Gastrocnemius medialis (tissue), 4 donors: ENCODE measurements around the gene ADGRD2. TPM values are rescaled to one million over a fixed set of nuclear protein-coding genes. Genes with fewer than 3 reads are reported as not detected.

Experiments used
- ATAC-seq, 2 donors: fragments of 150-250 bp; one replicate each; pipeline ENCODE4 v1.9.1; 2016
- DNase-seq, 2 donors: peaks; one replicate each; pipeline ENCODE4 v3.0.0-alpha.2; 2019
- H3K27ac ChIP-seq, 4 donors: fragments of 200-600 bp; sonication (generic); 1 replicate in 1 of 4; 2 replicates in 3 of 4; pipeline ENCODE4 v1.5.1; 2016 to 2018; ENCODE audit warnings: mild to moderate bottlenecking in 2 of 4, moderate library complexity in 1 of 4
- H3K27me3 ChIP-seq, 3 donors: fragments of 200-600 bp; sonication (generic) in 2 of 3; 1 replicate in 1 of 3; 2 replicates in 2 of 3; pipeline versions ENCODE4 v1.5.1 to v1.6.0; 2016 to 2019; ENCODE audit warnings: mild to moderate bottlenecking in 1 of 3, moderate library complexity in 1 of 3
- H3K36me3 ChIP-seq, 2 donors: fragments of 200-600 bp; sonication (generic) in 1 of 2; one replicate each; pipeline ENCODE4 v1.5.1; 2017 to 2018
- H3K4me1 ChIP-seq, 2 donors: fragments of 200-600 bp; sonication (generic) in 1 of 2; one replicate each; pipeline ENCODE4 v1.5.1; 2016 to 2017; ENCODE audit warnings: mild to moderate bottlenecking in 2 of 2
- H3K4me3 ChIP-seq, 4 donors: fragments of 200-600 bp; sonication (generic) in 3 of 4; 1 replicate in 1 of 4; 2 replicates in 3 of 4; pipeline ENCODE4 v1.5.1; 2016 to 2019; ENCODE audit warnings: mild to moderate bottlenecking in 2 of 4
- H3K9me3 ChIP-seq, 3 donors: fragments of 200-600 bp; sonication (generic) in 2 of 3; 1 replicate in 1 of 3; 2 replicates in 2 of 3; pipeline ENCODE4 v1.5.1; 2016 to 2019
- POLR2A ChIP-seq, 2 donors: fragments of 450-650 bp; IDR thresholded peaks; one replicate each; pipeline ENCODE4 v1.6.1; 2017; ENCODE audit warnings: antibody characterized with exemption in 2 of 2, mild to moderate bottlenecking in 2 of 2, moderate library complexity in 2 of 2
- in situ Hi-C, 4 donors: fragments of 200-750 bp; cut with MboI; loops; one replicate each; pipeline versions ENCODE4 v1.15.0 to v1.8.0; 2017; ENCODE audit warnings: low sequenced_read_pairs in 4 of 4
- intact Hi-C: fragments of 100-400 bp; cut with DNase I; formaldehyde crosslinking; loops from one replicate; pipeline ENCODE4 v1.15.1; 2023; ENCODE audit warnings: low total_unique reads
- total RNA-seq, 4 donors: library from RNA; depleted of rRNA; stranded (reverse); fragments of >200 nt; gene quantifications; one replicate each; pipeline versions ENCODE4 v1.1.0 to v1.2.3, GENCODE V29; 2016
- TF ChIP-seq, protein P1 (sequence below), 5 experiments: fragments of 450-650 bp in 3 of 5; fragments of 200-600 bp in 2 of 5; sonication (generic) in 2 of 5; IDR thresholded peaks in 4 of 5; conservative IDR thresholded peaks in 1 of 5; 1 replicate in 4 of 5; 2 replicates in 1 of 5; pipeline ENCODE4 v1.5.1; 2016 to 2019; ENCODE audit warnings: antibody characterized with exemption in 5 of 5, mild to moderate bottlenecking in 3 of 5, moderate library complexity in 3 of 5

ADGRD2 gene
- total RNA-seq, 4 donors from 2014 or later: not detected

DNA sequence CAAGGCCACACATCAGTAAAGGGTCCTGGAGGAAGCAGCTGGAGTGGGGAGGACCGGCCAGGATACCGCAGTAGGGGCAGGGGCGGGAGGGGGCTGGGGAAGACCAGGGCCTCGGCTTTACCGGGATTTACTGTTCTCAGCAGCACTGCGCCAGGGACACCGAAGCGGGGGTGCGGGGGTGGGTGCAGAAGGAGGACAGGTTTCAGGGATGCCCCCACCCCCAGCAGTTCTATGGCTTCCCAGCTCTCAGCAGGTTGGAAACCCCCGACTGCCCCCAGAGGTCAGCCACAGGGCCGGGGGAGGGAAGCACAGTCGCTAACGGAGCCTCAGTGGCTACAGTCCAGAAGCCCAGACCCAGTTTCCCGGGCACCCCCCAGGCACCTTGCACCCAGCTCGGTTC lies 35.7 kb downstream of the ADGRD2 start:
- no peaks in the 10 kb centered on the region for H3K36me3 ChIP-seq
- DNase-seq: no peak
- TF ChIP-seq POLR2A (IDR thresholded peaks at IDR 0.05): no peak
- TF ChIP-seq, protein P1, sequence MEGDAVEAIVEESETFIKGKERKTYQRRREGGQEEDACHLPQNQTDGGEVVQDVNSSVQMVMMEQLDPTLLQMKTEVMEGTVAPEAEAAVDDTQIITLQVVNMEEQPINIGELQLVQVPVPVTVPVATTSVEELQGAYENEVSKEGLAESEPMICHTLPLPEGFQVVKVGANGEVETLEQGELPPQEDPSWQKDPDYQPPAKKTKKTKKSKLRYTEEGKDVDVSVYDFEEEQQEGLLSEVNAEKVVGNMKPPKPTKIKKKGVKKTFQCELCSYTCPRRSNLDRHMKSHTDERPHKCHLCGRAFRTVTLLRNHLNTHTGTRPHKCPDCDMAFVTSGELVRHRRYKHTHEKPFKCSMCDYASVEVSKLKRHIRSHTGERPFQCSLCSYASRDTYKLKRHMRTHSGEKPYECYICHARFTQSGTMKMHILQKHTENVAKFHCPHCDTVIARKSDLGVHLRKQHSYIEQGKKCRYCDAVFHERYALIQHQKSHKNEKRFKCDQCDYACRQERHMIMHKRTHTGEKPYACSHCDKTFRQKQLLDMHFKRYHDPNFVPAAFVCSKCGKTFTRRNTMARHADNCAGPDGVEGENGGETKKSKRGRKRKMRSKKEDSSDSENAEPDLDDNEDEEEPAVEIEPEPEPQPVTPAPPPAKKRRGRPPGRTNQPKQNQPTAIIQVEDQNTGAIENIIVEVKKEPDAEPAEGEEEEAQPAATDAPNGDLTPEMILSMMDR (IDR thresholded peaks at IDR 0.05 in 4 of 5, conservative IDR thresholded peaks at IDR 0.05 in 1 of 5): no peak
- H3K27ac ChIP-seq: no peak overlapping the region
- ATAC-seq: no peak
- peaks cover 20 to 34% (median 29%) of the 10 kb centered on the region in 3 donors for H3K27me3 ChIP-seq
- H3K4me1 ChIP-seq: no peaks in the 10 kb centered on the region
- intact Hi-C loops: no loop called here
- no peaks in the 10 kb centered on the region for H3K9me3 ChIP-seq
- H3K4me3 ChIP-seq: no peak overlapping the region
- in situ Hi-C loops: no loop called here

DNA sequence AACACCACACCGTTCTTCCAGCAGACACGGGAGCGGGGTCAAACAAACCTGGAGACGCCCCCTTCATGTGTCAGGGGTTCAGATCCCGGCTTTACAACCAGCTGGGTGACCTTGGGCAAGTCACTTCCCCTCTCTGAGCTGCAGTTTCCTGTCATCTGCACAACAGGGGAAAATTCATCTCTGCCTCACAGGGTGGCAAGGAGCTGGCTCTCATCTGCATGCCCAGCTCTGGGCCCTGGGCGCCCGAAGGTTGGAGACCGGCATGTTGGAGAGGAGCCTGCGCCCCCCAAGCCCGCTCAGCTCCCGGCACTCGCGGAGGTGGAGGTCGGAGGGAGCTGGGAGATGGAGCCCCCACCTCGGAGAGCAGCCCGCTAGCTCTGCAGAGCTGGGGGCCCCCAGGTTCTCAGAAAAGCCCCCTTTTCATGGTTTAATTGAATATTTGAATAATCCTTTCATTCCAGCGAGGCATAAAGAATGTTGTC lies 36.6 kb downstream of the ADGRD2 start:
- in situ Hi-C loops (no loop called here), intact Hi-C loops (no loop called here)
- H3K4me3 ChIP-seq: no peak overlapping the region
- no peaks in the 10 kb centered on the region for H3K4me1 ChIP-seq
- ATAC-seq (no peak), DNase-seq (no peak)
- H3K9me3 ChIP-seq: no peaks in the 10 kb centered on the region
- H3K27me3 ChIP-seq: peaks cover 20 to 32% (median 29%) of the 10 kb centered on the region in 3 donors
- H3K27ac ChIP-seq: no peak overlapping the region
- no peaks in the 10 kb centered on the region for H3K36me3 ChIP-seq
- TF ChIP-seq, protein P1 (IDR thresholded peaks at IDR 0.05 in 4 of 5, conservative IDR thresholded peaks at IDR 0.05 in 1 of 5): no peak
- no peak for TF ChIP-seq POLR2A (IDR thresholded peaks at IDR 0.05)

DNA sequence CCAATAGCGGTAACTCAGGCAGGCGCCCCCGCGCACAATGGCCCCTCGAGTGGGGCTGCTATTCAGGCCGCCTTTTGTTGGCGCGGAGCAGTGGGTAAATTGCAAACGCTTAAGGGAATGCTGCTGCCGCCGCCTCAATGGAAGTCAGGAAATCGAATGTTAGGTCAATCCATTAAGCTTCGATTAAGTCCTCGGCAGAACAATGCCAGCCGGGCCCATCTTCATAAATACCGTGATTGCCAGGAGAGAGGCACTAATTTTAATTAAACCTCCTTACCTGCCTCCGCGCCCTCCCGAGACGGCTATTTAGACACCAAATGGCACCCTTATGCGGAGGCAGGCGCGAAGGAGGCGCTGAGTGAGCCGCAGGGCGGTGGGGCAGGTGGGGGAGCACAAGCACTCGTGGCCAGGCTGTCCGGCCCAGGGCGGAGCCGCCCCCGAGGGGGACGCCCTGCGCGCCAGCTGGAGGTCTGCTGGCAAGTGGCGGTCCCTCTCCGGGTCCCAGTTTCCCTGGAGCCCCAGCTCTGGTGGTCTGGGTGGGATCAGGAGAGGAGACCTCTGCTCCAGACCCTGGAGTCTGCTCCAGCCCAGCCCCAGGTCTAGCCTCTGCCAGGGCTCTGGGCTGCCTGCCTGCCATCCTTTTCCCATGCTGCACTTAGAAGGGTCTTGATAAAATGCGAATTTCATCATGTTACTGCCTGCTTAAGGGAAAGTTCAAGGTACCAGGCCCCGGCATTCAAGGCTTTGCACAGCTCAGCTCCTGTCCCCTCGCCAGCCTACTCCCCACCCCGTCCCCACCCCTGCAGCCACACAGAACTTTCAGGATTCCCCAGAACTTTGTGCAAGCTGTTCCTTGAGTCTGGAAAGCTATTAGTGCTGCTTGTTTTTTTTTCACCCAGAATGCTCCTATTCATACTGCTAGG lies 37.3 kb downstream of the ADGRD2 start:
- Histone ChIP-seq H3K4me3 (no peak overlapping the region), H3K27me3 (peaks cover 20 to 29% (median 25%) of the 10 kb centered on the region in 3 donors), H3K9me3 (no peaks in the 10 kb centered on the region), H3K4me1 (no peaks in the 10 kb centered on the region), H3K36me3 (no peaks in the 10 kb centered on the region), H3K27ac (no peak overlapping the region)
- ATAC-seq (no peak), DNase-seq (no peak)
- intact Hi-C loops: no loop called here
- no peak for TF ChIP-seq POLR2A (IDR thresholded peaks at IDR 0.05)
- TF ChIP-seq, protein P1 (IDR thresholded peaks at IDR 0.05 in 4 of 5, conservative IDR thresholded peaks at IDR 0.05 in 1 of 5): no peak
- in situ Hi-C loops: no loop called here

DNA sequence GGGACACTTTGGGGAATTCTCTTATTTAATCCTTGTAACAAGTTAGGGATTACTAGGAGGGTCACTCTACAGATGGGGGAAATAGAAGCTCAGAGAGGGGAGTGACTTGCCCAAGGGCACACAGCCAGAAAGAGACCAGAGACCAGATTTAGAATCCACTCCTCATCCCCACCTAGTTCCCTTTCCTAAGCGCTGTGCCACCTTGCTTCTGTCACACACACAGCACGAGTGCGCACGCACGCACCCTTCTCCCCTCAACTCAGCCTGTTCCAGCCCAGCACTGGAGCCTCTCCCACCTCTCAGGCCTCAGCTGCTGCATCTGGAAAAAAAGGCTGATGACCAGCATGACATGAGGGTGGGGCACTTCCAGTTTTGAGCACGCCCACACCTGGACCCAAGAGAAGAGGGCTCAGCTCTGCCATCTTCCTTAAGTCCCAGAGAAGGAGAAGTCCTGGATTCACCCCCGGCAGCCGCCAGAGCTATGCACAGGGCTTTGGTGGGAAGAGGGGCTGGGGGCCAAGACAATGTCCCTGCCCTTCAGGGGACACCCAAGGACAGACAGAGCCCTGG lies 38.5 kb downstream of the ADGRD2 start:
- Histone ChIP-seq H3K9me3 (no peaks in the 10 kb centered on the region), H3K4me1 (no peaks in the 10 kb centered on the region), H3K4me3 (no peak overlapping the region), H3K36me3 (no peaks in the 10 kb centered on the region), H3K27ac (no peak overlapping the region), H3K27me3 (peaks cover 24 to 29% (median 26%) of the 10 kb centered on the region in 3 donors)
- DNase-seq: no peak
- in situ Hi-C loops: no loop called here
- intact Hi-C loops: no loop called here
- ATAC-seq: no peak
- TF ChIP-seq, protein P1 (IDR thresholded peaks at IDR 0.05 in 4 of 5, conservative IDR thresholded peaks at IDR 0.05 in 1 of 5): no peak
- TF ChIP-seq POLR2A (IDR thresholded peaks at IDR 0.05): no peak
